Measurements from ENCODE around the gene CCDC82. TPM values are rescaled to one million over a fixed set of nuclear protein-coding genes. Genes with fewer than 3 reads are reported as not detected.

The CCDC82 gene
- total RNA-seq, 2 experiments from 2014 or later, result 22.2 to 43.6 TPM

DNA sequence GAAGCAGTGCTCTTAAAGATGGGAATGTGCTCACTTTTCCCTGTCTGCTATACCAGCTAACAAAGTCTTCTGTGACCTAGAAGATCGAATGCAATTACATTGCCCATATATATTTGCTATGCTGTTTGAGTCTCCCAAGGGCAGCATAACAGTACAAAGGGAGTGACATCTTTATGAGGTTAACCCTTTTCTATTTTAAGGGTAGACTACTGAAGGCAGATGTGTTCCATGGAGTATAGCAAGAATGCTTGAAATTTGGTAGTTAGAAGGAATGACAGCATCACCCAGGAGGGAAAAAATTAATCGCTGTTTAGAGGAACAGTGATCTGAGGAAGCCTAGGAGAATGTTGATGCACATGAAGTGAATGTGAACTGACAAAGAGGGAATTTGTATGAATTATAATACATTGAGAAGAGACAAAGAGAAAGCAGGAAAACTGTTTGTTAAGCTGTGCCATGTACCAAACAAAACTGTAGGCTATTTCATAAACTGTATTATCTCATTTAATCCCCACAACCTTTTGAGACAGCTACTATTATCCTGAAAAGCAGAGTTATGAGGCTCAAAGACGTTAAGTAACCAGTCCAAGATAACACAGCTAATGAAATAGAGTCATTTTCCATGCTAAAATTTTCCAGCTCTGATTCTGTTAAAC is 59.7 kb downstream of the CCDC82 start:
- no peaks in the 10 kb centered on the region for H4K20me1 ChIP-seq (ENCODE audit: insufficient read depth, low read length)
- H2AFZ ChIP-seq (ENCODE audit: low read length), result no peak overlapping the region
- CTCF ChIA-PET (ENCODE audit: unreplicated experiment), result no interaction called here
- H3K9me3 ChIP-seq (ENCODE audit: low read length), result no peaks in the 10 kb centered on the region
- H3K36me3 ChIP-seq (ENCODE audit: insufficient read depth, low read length), result no peaks in the 10 kb centered on the region
- H3K4me3 ChIP-seq (ENCODE audit: low read depth, low read length, poor library complexity, severe bottlenecking), result no peak overlapping the region
- no peaks in the 10 kb centered on the region for H3K79me2 ChIP-seq (ENCODE audit: insufficient read depth, low read depth, low read length)
- H3K27ac ChIP-seq (ENCODE audit: low read depth, low read length, poor library complexity, severe bottlenecking), result no peak overlapping the region
- H3K4me1 ChIP-seq (ENCODE audit: insufficient read depth, low read length, poor library complexity, severe bottlenecking), result no peaks in the 10 kb centered on the region
- TF ChIP-seq, protein P1, sequence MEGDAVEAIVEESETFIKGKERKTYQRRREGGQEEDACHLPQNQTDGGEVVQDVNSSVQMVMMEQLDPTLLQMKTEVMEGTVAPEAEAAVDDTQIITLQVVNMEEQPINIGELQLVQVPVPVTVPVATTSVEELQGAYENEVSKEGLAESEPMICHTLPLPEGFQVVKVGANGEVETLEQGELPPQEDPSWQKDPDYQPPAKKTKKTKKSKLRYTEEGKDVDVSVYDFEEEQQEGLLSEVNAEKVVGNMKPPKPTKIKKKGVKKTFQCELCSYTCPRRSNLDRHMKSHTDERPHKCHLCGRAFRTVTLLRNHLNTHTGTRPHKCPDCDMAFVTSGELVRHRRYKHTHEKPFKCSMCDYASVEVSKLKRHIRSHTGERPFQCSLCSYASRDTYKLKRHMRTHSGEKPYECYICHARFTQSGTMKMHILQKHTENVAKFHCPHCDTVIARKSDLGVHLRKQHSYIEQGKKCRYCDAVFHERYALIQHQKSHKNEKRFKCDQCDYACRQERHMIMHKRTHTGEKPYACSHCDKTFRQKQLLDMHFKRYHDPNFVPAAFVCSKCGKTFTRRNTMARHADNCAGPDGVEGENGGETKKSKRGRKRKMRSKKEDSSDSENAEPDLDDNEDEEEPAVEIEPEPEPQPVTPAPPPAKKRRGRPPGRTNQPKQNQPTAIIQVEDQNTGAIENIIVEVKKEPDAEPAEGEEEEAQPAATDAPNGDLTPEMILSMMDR (conservative IDR thresholded peaks at IDR 0.05; ENCODE audit: low read length), result no peak
- TF ChIP-seq EZH2phosphoT487 (IDR thresholded peaks at IDR 0.05; ENCODE audit: borderline replicate concordance, low read depth, low read length), result no peak
- no TSS peak for BruUV-seq (replicated peaks)
- H3K9me2 ChIP-seq (ENCODE audit: insufficient read depth, low read length), result no peaks in the 10 kb centered on the region
- intact Hi-C loops (cut with micrococcal nuclease; ENCODE audit: unreplicated experiment), result no loop called here
- H3K4me2 ChIP-seq (ENCODE audit: low read length), result no peak overlapping the region
- POLR2A ChIA-PET, result interaction anchor here (0.8 kb wide), 1 partner anchor 9 kb away, joined by 3 read pairs; no protein-coding TSS in a partner anchor
- no peak for DNase-seq (ENCODE audit: low spot score)

DNA sequence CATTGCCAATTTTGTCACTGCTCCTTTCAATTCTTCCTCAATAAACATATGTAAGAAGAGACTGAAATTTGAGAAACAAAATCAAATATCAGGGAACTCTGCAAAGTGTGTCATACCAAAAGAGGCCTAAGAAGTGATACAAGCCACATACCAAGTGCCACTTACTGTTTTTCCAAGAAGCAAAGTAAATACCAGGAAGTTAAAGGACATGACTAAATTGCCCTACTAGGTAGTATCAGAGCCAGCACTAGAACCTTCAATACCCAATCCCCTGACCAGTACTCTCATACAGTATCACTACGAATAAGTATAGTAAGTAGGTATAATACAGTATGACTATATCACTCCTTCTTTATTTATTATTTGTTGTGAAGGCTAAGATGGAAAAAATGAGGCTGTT is 60.3 kb downstream of the CCDC82 start:
- DNase-seq (ENCODE audit: low spot score), result no peak
- BruUV-seq (replicated peaks), result no TSS peak
- Histone ChIP-seq H3K27ac (ENCODE audit: low read depth, low read length, poor library complexity, severe bottlenecking) (no peak overlapping the region), H3K4me3 (ENCODE audit: low read depth, low read length, poor library complexity, severe bottlenecking) (no peak overlapping the region), H3K9me3 (ENCODE audit: low read length) (no peaks in the 10 kb centered on the region), H3K36me3 (ENCODE audit: insufficient read depth, low read length) (no peaks in the 10 kb centered on the region), H3K4me1 (ENCODE audit: insufficient read depth, low read length, poor library complexity, severe bottlenecking) (no peaks in the 10 kb centered on the region), H4K20me1 (ENCODE audit: insufficient read depth, low read length) (no peaks in the 10 kb centered on the region), H3K79me2 (ENCODE audit: insufficient read depth, low read depth, low read length) (no peaks in the 10 kb centered on the region), H2AFZ (ENCODE audit: low read length) (no peak overlapping the region), H3K9me2 (ENCODE audit: insufficient read depth, low read length) (no peaks in the 10 kb centered on the region), H3K4me2 (ENCODE audit: low read length) (no peak overlapping the region)
- ChIA-PET POLR2A (no interaction called here), CTCF (ENCODE audit: unreplicated experiment) (no interaction called here)
- TF ChIP-seq, protein P1 (conservative IDR thresholded peaks at IDR 0.05; ENCODE audit: low read length), result no peak
- no peak for TF ChIP-seq EZH2phosphoT487 (IDR thresholded peaks at IDR 0.05; ENCODE audit: borderline replicate concordance, low read depth, low read length)
- intact Hi-C loops (cut with micrococcal nuclease; ENCODE audit: unreplicated experiment), result no loop called here

DNA sequence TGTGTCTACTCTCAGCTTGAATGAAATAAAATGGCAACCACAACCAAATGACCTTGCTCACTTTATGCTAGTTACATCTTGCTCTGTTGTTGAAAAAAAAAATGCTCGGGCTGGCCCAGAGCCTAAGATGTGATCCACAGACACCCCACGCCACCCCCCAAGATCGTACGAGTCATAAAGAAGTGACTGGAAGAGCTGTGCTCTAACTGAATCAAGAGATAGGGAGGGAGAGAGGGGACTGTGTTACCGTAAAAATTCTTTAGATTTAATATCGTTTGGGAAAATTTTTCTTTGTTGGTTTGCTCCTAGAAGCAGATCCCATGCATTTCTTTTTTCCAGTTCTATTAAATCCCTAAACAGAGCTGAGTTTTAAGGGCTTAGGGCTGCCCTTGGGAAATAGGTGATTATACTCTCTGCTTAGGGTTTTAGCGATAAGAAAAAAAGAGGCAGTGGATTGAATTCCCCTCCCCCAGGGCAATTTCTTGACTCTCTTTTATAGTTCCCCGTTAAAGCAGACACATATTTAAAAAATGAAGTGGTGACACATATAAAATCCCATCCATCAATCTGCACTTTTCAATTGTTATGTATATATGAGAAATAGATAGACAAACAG is 61.2 kb downstream of the CCDC82 start:
- ChIA-PET POLR2A (interaction anchor here (0.7 to 1.1 kb wide), 2 partner anchors 36 to 117 kb away, joined by 3 read pairs; no protein-coding TSS in a partner anchor), CTCF (ENCODE audit: unreplicated experiment) (no interaction called here)
- Histone ChIP-seq H3K4me2 (ENCODE audit: low read length) (no peak overlapping the region), H3K4me1 (ENCODE audit: insufficient read depth, low read length, poor library complexity, severe bottlenecking) (no peaks in the 10 kb centered on the region), H2AFZ (ENCODE audit: low read length) (no peak overlapping the region), H3K27ac (ENCODE audit: low read depth, low read length, poor library complexity, severe bottlenecking) (no peak overlapping the region), H3K36me3 (ENCODE audit: insufficient read depth, low read length) (no peaks in the 10 kb centered on the region), H3K9me2 (ENCODE audit: insufficient read depth, low read length) (no peaks in the 10 kb centered on the region), H3K9me3 (ENCODE audit: low read length) (no peaks in the 10 kb centered on the region), H3K79me2 (ENCODE audit: insufficient read depth, low read depth, low read length) (no peaks in the 10 kb centered on the region), H3K4me3 (ENCODE audit: low read depth, low read length, poor library complexity, severe bottlenecking) (no peak overlapping the region), H4K20me1 (ENCODE audit: insufficient read depth, low read length) (no peaks in the 10 kb centered on the region)
- intact Hi-C loops (cut with micrococcal nuclease; ENCODE audit: unreplicated experiment), result no loop called here
- TF ChIP-seq, protein P1 (conservative IDR thresholded peaks at IDR 0.05; ENCODE audit: low read length), result no peak
- no peak for TF ChIP-seq EZH2phosphoT487 (IDR thresholded peaks at IDR 0.05; ENCODE audit: borderline replicate concordance, low read depth, low read length)
- BruUV-seq (replicated peaks), result no TSS peak
- DNase-seq (ENCODE audit: low spot score), result no peak
